Thyroid gland (tissue), 4 donors: ENCODE measurements around the gene KRT86. TPM values are rescaled to one million over a fixed set of nuclear protein-coding genes. Genes with fewer than 3 reads are reported as not detected.
A peak's percentile ranks its signal among the peaks of the same experiment; 100 is the strongest.
"Not testable (repeated sequence)": the region's sequence is repeated elsewhere in the genome, so short reads cannot be mapped to it uniquely, and the experiment has no call there.

Experiments
- DNase-seq, 2 donors: peaks; one replicate each; pipeline ENCODE4 v3.0.0-alpha.2; 2019
- H3K27ac ChIP-seq, 3 donors: fragments of 200-600 bp; sonication (generic); 1 replicate in 2 of 3; 2 replicates in 1 of 3; pipeline ENCODE4 v1.5.1; 2016 to 2019; ENCODE audit warnings: mild to moderate bottlenecking in 1 of 3, moderate library complexity in 1 of 3
- H3K27me3 ChIP-seq: fragments of 200-600 bp; sonication (generic); one replicate; pipeline ENCODE4 v1.5.1; 2019
- H3K36me3 ChIP-seq, 2 donors: fragments of 200-600 bp; sonication (generic); one replicate each; pipeline ENCODE4 v1.5.1; 2016 to 2019
- H3K4me1 ChIP-seq, 2 donors: fragments of 200-600 bp; sonication (generic); one replicate each; pipeline ENCODE4 v1.5.1; 2017 to 2019
- H3K4me3 ChIP-seq, 3 donors: fragments of 200-600 bp; sonication (generic); replicated peaks in 1 of 3; 1 replicate in 2 of 3; 2 replicates in 1 of 3; pipeline ENCODE4 v1.5.1; 2016; ENCODE audit warnings: mild to moderate bottlenecking in 1 of 3
- H3K9me3 ChIP-seq: fragments of 200-600 bp; sonication (generic); one replicate; pipeline ENCODE4 v1.5.1; 2017
- POLR2A ChIP-seq, 2 donors: fragments of 450-650 bp; IDR thresholded peaks; one replicate each; pipeline ENCODE4 v1.6.1; 2017; ENCODE audit warnings: antibody characterized with exemption in 2 of 2, mild to moderate bottlenecking in 2 of 2, moderate library complexity in 1 of 2
- WGBS, 2 donors: methylation state at CpG; one replicate each; pipeline ENCODE4 v1.1.5; 2017; 5-methylcytosine and 5-hydroxymethylcytosine counted together
- intact Hi-C: fragments of 100-400 bp; cut with DNase I; formaldehyde crosslinking; loops from one replicate; pipeline ENCODE4 v1.15.1; 2023
- total RNA-seq, 4 donors: library from RNA; depleted of rRNA; stranded (reverse); fragments of >200 nt; gene quantifications; one replicate each; pipeline ENCODE4 v1.2.3, GENCODE V29; 2016
- TF ChIP-seq, protein P1 (sequence below), 6 experiments: fragments of 200-600 bp in 3 of 6; fragments of 450-650 bp in 3 of 6; sonication (generic) in 3 of 6; IDR thresholded peaks; one replicate each; pipeline ENCODE4 v1.5.1; 2016 to 2019; ENCODE audit warnings: antibody characterized with exemption in 6 of 6, mild to moderate bottlenecking in 2 of 6, inconsistent platforms in 1 of 6, moderate library complexity in 1 of 6

Gene KRT86
- total RNA-seq, 4 donors from 2014 or later, result 0.13 to 1.1 (median 0.42) TPM

- Histone ChIP-seq H3K27me3 (no peaks in the 10 kb centered on the region), H3K9me3 (no peaks in the 10 kb centered on the region), H3K4me3 (no peak overlapping the region), H3K36me3 (no peaks in the 10 kb centered on the region), H3K4me1 (peaks cover 10 to 17% of the 10 kb centered on the region in 2 donors), H3K27ac (no peak overlapping the region)
- 86 to 89% methylated on average over 10 of the region's 10 CpGs for WGBS, 2 donors
- TF ChIP-seq, protein P1, sequence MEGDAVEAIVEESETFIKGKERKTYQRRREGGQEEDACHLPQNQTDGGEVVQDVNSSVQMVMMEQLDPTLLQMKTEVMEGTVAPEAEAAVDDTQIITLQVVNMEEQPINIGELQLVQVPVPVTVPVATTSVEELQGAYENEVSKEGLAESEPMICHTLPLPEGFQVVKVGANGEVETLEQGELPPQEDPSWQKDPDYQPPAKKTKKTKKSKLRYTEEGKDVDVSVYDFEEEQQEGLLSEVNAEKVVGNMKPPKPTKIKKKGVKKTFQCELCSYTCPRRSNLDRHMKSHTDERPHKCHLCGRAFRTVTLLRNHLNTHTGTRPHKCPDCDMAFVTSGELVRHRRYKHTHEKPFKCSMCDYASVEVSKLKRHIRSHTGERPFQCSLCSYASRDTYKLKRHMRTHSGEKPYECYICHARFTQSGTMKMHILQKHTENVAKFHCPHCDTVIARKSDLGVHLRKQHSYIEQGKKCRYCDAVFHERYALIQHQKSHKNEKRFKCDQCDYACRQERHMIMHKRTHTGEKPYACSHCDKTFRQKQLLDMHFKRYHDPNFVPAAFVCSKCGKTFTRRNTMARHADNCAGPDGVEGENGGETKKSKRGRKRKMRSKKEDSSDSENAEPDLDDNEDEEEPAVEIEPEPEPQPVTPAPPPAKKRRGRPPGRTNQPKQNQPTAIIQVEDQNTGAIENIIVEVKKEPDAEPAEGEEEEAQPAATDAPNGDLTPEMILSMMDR (IDR thresholded peaks at IDR 0.05), result no peak
- TF ChIP-seq POLR2A (IDR thresholded peaks at IDR 0.05), result no peak
- intact Hi-C loops, result no loop called here
- DNase-seq, result no peak
These were observed 64.0 kb downstream of the KRT86 start for GRCh38 chr12:52338241-52338960.

DNA sequence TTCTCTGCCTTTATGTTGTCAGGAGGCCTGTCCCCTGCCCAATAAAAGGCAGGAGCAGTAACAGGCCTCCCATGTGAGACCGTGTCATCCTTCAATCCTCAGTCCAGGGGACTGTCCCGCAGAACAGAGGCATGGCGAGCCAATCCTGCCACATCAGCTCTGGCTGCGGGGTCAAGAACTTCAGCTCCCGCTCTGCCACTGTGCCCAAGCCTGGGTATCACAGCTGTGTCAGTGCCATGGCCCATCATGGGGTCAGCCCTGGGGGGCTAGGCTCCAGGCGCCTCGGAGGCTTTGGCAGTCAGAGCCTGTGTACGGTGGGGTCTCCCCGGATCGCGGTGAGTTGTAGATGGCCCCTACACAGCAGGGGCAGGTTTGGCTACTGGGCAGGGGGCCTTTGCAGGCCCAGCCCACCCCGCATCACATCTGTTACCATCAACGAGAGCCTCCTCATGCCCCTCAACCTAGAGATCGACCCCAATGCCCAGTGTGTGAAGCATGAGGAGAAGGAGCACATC lies 66.7 kb downstream of the KRT86 start:
- H3K4me3 ChIP-seq, result no peak overlapping the region
- H3K9me3 ChIP-seq, result no peaks in the 10 kb centered on the region
- H3K27me3 ChIP-seq, result no peaks in the 10 kb centered on the region
- H3K36me3 ChIP-seq, result no peaks in the 10 kb centered on the region
- TF ChIP-seq, protein P1 (IDR thresholded peaks at IDR 0.05), result no peak
- no peak for TF ChIP-seq POLR2A (IDR thresholded peaks at IDR 0.05)
- H3K4me1 ChIP-seq, result peaks cover 35 to 42% of the 10 kb centered on the region in 2 donors
- no peak overlapping the region for H3K27ac ChIP-seq
- 85 to 94% methylated on average over 9 to 14 of the region's 14 CpGs for WGBS, 2 donors
- intact Hi-C loops, result no loop called here
- DNase-seq, result no peak

- Histone ChIP-seq H3K4me1 (peaks cover 44 to 53% of the 10 kb centered on the region in 2 donors), H3K27me3 (no peaks in the 10 kb centered on the region), H3K4me3 (no peak overlapping the region), H3K27ac (peak overlapping the region; percentile 63 to 95 (median 93)), H3K36me3 (no peaks in the 10 kb centered on the region), H3K9me3 (no peaks in the 10 kb centered on the region)
- TF ChIP-seq, protein P1 (IDR thresholded peaks at IDR 0.05), result no peak
- peak in 1 of 2 donors; percentile 25 for TF ChIP-seq POLR2A (IDR thresholded peaks at IDR 0.05)
- peak; percentile 61 to 63 for DNase-seq
- 36 to 67% methylated on average over 2 of the region's 2 CpGs for WGBS, 2 donors
- intact Hi-C loops, result no loop called here
These were observed 68.5 kb downstream of the KRT86 start for GRCh38 chr12:52342781-52343490.

DNA sequence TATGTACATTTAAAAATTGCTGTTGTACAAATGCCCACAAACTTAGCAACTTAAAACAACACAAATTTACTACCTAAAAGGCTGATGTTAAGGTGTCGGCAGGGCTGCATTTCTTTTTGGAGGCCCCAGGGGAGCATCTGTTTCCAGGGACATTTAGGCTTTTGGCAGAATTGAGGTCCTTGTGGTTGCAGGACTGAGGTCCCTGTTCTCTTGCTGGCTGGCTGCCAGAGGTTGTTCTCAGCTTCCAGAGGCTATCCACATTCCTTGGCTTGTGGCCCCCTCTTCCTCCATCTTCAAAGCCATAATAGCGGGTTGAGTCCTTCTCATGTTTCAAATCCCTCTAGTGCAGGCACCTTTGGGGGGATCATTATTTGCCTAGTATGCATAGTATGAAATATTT lies 69.1 kb downstream of the KRT86 start:
- WGBS, 2 donors, result 69 to 78% methylated on average over 2 of the region's 2 CpGs
- intact Hi-C loops, result no loop called here
- Histone ChIP-seq H3K36me3 (no peaks in the 10 kb centered on the region), H3K4me3 (no peak overlapping the region), H3K4me1 (peaks cover 48 to 56% of the 10 kb centered on the region in 2 donors), H3K27me3 (no peaks in the 10 kb centered on the region), H3K27ac (peak overlapping the region; percentile 63 to 95 (median 93)), H3K9me3 (no peaks in the 10 kb centered on the region)
- TF ChIP-seq POLR2A (IDR thresholded peaks at IDR 0.05), result no peak
- TF ChIP-seq, protein P1 (IDR thresholded peaks at IDR 0.05), result no peak
- DNase-seq, result peak in 1 of 2 donors; percentile 43

DNA sequence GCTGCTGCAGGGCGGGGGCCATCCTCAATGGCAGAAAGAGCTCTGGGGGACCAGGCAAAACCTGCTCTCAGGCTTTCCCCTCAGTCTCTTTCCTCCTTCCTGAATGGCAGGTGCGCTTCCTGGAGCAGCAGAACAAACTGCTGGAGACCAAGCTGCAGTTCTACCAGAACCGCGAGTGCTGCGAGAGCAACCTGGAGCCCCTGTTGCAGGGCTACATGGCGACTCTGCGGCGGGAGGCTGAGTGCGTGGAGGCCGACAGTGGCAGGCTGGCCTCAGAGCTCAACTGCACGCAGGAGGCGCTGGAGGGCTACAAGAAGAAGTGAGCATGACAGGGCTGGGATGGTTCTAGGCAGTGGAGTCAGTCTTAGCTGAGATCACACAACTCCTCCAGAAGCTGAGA lies 69.7 kb downstream of the KRT86 start:
- no peaks in the 10 kb centered on the region for H3K27me3 ChIP-seq
- no peaks in the 10 kb centered on the region for H3K9me3 ChIP-seq
- H3K36me3 ChIP-seq, result no peaks in the 10 kb centered on the region
- H3K4me1 ChIP-seq, result peaks cover 48 to 61% of the 10 kb centered on the region in 2 donors
- no peak overlapping the region for H3K4me3 ChIP-seq
- 93 to 100% methylated on average over 3 to 12 of the region's 12 CpGs for WGBS, 2 donors
- DNase-seq, result no peak
- intact Hi-C loops, result no loop called here
- H3K27ac ChIP-seq, result peak overlapping the region; percentile 63 to 95 (median 93)
- TF ChIP-seq, protein P1 (IDR thresholded peaks at IDR 0.05), result no peak
- TF ChIP-seq POLR2A (IDR thresholded peaks at IDR 0.05), result no peak

DNA sequence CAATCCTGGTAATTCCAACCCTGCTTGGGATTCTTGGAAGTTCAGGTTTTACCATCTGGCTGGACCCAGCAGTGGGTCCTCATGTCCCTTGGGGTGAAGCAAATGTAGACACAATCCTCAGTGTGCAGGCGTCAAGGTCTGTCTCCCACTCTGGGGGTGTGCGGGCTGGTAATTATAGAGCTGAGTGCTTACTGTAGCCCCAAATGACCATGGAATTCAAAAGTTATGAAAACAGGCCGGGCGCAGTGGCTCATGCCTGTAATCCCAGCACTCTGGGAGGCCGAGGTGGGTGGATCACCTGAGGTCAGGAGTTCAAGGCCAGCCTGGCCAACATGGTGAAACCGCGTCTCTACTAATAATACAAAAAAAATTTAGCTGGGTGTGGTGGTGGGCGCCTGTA lies 70.6 kb downstream of the KRT86 start:
- intact Hi-C loops, H3K27me3 ChIP-seq, H3K4me3 ChIP-seq, H3K36me3 ChIP-seq, H3K9me3 ChIP-seq: not testable (repeated sequence)
- WGBS, 2 donors, result 77 to 85% methylated on average over 8 of the region's 8 CpGs
- Histone ChIP-seq H3K4me1 (peaks cover 56 to 67% of the 10 kb centered on the region in 2 donors), H3K27ac (peak overlapping the region; percentile 63 to 95 (median 93))
- peak in 1 of 2 donors; percentile 11 for DNase-seq
